Measurements from ENCODE around the gene PHACTR1.

DNA sequence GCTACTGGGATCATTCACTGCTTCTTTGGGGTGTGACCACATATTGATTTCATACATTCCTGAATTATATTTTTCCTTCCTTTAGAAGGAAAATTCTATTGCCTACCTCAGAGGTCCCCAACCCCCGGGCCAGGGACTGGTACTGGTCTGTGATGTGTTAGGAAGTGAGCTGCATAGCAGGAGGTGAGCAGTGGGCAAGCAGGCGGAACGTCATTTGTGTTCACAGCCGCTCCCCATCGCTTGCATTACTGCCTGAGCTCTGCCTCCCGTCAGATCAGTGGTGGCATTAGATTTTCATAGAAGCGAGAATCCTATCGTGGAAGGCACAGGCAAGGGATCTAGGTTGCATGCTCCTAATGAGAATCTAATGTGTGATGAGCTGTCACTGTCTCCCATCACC lies 107.3 kb downstream of the PHACTR1 start:
- no peak for TF ChIP-seq CTCF (IDR thresholded peaks at IDR 0.05; ENCODE audit: low read depth, low read length)
- no peak for TF ChIP-seq EZH2phosphoT487 (IDR thresholded peaks at IDR 0.05; ENCODE audit: low read depth)

Data from OCI-LY3 (cell line).